GM10266 (cell line): ENCODE data around the gene UPK3A.

Experiments
- DNase-seq: peaks from one replicate; pipeline ENCODE4 v3.0.0; 2012; ENCODE audit errors: extremely low spot score
- CTCF ChIP-seq: IDR thresholded peaks from 2 replicates; pipeline ENCODE4 v1.5.1; 2012; ENCODE audit warnings: mild to moderate bottlenecking, low read depth; ENCODE audit not compliant: control insufficient read depth, insufficient read depth; ENCODE audit errors: missing control alignments

Gene UPK3A

DNA sequence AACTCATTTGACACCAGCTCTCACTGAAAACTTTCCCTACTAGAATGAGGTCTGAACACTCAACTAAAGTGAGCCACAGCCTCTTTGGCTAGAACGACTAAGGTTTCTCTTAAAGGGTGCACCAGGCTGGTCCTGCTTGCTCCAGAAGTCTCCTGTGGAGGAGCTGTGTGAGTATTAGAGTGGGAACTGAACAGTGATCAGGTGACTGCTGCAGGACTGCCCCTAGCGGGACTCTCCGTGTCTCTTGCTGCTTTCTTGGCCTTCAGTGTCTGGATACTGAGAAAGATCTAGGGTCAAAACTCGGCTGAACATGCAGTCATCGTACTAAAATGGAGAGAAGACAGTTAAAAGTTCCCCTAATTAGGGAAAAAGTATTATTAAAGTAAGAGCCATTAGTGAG is 59.6 kb downstream of the UPK3A start:
- DNase-seq = no peak
- no peak for TF ChIP-seq CTCF
